Heart right ventricle (tissue), 16 donors: ENCODE results near the gene SYT15. TPM values are rescaled to one million over a fixed set of nuclear protein-coding genes. Genes with fewer than 3 reads are reported as not detected.

ENCODE experiments used
- ATAC-seq, 8 donors: fragments of 200-7000 bp; cut with Tn5 transposase; one replicate each; pipeline ENCODE4 v1.9.1; 2020; ENCODE audit warnings: mild to moderate bottlenecking in 8 of 8, moderate library complexity in 8 of 8, moderate number of reproducible peaks in 1 of 8
- DNase-seq, 2 donors: peaks; one replicate each; pipeline ENCODE4 v3.0.0-alpha.2; 2020
- H3K27ac ChIP-seq, 10 donors: fragments of 200-600 bp; sonication (generic) in 2 of 10; one replicate each; pipeline versions ENCODE4 v1.5.0 to v1.8.0; 2020 to 2022; ENCODE audit warnings: mild to moderate bottlenecking in 3 of 10
- H3K27me3 ChIP-seq, 7 donors: fragments of 200-600 bp; one replicate each; pipeline ENCODE4 v1.8.0; 2021 to 2022; ENCODE audit warnings: mild to moderate bottlenecking in 2 of 7
- H3K36me3 ChIP-seq, 9 donors: fragments of 200-600 bp; sonication (generic) in 1 of 9; one replicate each; pipeline versions ENCODE4 v1.5.0 to v1.8.0; 2020 to 2022; ENCODE audit warnings: mild to moderate bottlenecking in 2 of 9
- H3K4me1 ChIP-seq, 9 donors: fragments of 200-600 bp; sonication (generic) in 1 of 9; one replicate each; pipeline versions ENCODE4 v1.5.0 to v1.8.0; 2020 to 2022; ENCODE audit warnings: mild to moderate bottlenecking in 4 of 9
- H3K4me3 ChIP-seq, 10 donors: fragments of 200-600 bp; sonication (generic) in 2 of 10; one replicate each; pipeline versions ENCODE4 v1.5.0 to v1.8.0; 2020 to 2022; ENCODE audit warnings: mild to moderate bottlenecking in 7 of 10, moderate library complexity in 2 of 10
- H3K9me3 ChIP-seq, 11 donors: fragments of 200-600 bp in 10 of 11; sonication (generic) in 2 of 11; one replicate each; pipeline versions ENCODE4 v1.5.0 to v1.8.0; 2013 to 2022; ENCODE audit warnings: mild to moderate bottlenecking in 2 of 11, control low read depth in 1 of 11, moderate library complexity in 1 of 11
- WGBS, 2 donors: extraction: QIAGEN DNeasy Blood & Tissue Kit; methylation state at CpG; one replicate each; pipeline ENCODE4 v1.1.7; 2013; ENCODE audit warnings: inconsistent platforms in 1 of 2; 5-methylcytosine and 5-hydroxymethylcytosine counted together
- intact Hi-C, 10 donors: fragments of 100-400 bp; cut with DNase I; formaldehyde crosslinking; loops; one replicate each; pipeline versions ENCODE4 v1.11.1 to v1.14.2; 2022
- polyA plus RNA-seq, 2 donors: library from polyadenylated mRNA; stranded (reverse); fragments of 200-250 nt; gene quantifications; one replicate each; pipeline ENCODE4 v1.2.3, GENCODE V29; 2013
- total RNA-seq, 10 donors: library from RNA; stranded (reverse); fragmentation: NEBNext Ultra II Directional in 3 of 10; extraction: Animal tissue kit (Norgen Biotek cat#: 25700) in 3 of 10; gene quantifications; one replicate each; pipeline versions ENCODE4 v1.2.1 to v1.2.4, GENCODE V29; 2021 to 2023
- TF ChIP-seq, protein P1 (sequence below), 9 donors: fragments of 200-600 bp; sonication (generic) in 2 of 9; IDR thresholded peaks; one replicate each; pipeline versions ENCODE4 v1.5.0 to v1.8.0; 2021 to 2022; ENCODE audit warnings: antibody characterized with exemption in 9 of 9, mild to moderate bottlenecking in 5 of 9, moderate library complexity in 1 of 9
- donor health status: Arrhythmogenic right ventricular cardiomyopathy.
- donor health status: ischemic (EF 13 %, LVEDD 7.1; RV severe dilation, severe dysfunction).
- donor health status: healthy with polysubstance abuse.
- donor health status: DM: no; HTN: yes; CAD: no.
- donor health status: DM: no; HTN: no; CAD: no.
- donor health status: ischemic (EF 25% LVEDD 6.9; RV normal size, moderate dysfunction).
- donor health status: ischemic (EF 25% LVEDD 5.7; RV mildly dilated, moderate dysfunction).
- donor health status: healthy.
- donor health status: DM: yes; HTN: yes; CAD: no.
- donor health status: Ischemic cardiomyopathy.
- donor health status: ischemic (EF 35%, LVEDD 5.7; RV mildly dilated, moderate dysfunction).
- donor health status: nonischemic (EF 11% LVEDD 7.7; RV severe dilation, severe dysfunction).
- donor health status: DM: yes; HTN: yes; CAD: no.
- donor health status: PGD.
- donor health status: ischemic (EF 29% LVEDD 5.4; RV normal size, mild dysfunction).
- donor health status: nonischemic (EF 23%, LVEDD 6.1; RV moderate dilation, normal function).

SYT15 gene
- total and polyA plus RNA-seq, 12 donors = 0.87 to 4.1 (median 2.9) TPM

DNA sequence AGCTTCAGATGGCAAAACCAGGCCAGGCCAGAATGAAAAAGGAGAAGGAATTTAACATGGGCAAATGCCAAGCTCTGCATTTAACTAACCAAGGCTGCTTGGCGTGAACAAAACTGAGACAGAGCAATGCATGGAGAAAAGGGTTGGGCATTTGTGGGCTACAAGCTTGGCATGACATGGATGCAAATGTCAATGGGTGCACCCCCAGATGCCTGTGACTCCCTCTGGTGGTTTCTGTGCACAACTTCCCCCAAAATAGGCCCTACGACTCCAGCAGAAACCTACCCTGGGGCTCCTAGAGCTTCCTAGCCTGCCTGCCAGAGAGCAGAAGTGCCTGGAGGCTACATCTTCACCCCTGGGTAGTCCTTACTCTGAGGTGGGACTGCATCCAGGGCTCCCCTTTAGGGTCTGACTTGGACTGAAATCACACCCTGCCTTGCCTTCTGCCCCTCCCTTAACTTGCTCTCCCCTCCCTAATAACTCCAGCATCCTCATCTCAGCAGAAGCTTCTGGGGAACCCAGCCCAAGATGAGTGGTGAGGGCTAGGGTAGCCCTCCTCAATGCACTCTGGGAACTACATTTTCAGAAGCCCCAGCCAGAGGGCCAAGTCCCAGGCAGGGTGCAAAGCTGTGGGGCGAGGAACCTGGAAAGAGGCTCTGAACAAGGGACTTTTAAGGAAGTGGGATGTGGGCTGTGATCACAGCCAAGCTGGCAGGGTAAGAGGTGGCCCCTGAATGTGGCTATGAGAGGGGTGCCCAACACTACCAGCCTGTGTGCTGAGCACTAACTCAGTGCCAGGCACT is 33.7 kb upstream of the SYT15 start:
- WGBS, 2 donors = 68 to 70% methylated on average over 3 of the region's 3 CpGs
- Histone ChIP-seq H3K4me3 (no peak overlapping the region), H3K9me3 (no peaks in the 10 kb centered on the region), H3K27ac (no peak overlapping the region), H3K36me3 (no peaks in the 10 kb centered on the region), H3K4me1 (peaks cover 0 to 8% (median 4%) of the 10 kb centered on the region in 9 donors), H3K27me3 (peaks cover 0 to 85% (median 46%) of the 10 kb centered on the region in 7 donors)
- intact Hi-C loops = no loop called here
- no peak for ATAC-seq
- TF ChIP-seq, protein P1, sequence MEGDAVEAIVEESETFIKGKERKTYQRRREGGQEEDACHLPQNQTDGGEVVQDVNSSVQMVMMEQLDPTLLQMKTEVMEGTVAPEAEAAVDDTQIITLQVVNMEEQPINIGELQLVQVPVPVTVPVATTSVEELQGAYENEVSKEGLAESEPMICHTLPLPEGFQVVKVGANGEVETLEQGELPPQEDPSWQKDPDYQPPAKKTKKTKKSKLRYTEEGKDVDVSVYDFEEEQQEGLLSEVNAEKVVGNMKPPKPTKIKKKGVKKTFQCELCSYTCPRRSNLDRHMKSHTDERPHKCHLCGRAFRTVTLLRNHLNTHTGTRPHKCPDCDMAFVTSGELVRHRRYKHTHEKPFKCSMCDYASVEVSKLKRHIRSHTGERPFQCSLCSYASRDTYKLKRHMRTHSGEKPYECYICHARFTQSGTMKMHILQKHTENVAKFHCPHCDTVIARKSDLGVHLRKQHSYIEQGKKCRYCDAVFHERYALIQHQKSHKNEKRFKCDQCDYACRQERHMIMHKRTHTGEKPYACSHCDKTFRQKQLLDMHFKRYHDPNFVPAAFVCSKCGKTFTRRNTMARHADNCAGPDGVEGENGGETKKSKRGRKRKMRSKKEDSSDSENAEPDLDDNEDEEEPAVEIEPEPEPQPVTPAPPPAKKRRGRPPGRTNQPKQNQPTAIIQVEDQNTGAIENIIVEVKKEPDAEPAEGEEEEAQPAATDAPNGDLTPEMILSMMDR (IDR thresholded peaks at IDR 0.05) = peak in 3 of 9 donors; percentile 17 to 37 (median 20)
- DNase-seq = no peak

DNA sequence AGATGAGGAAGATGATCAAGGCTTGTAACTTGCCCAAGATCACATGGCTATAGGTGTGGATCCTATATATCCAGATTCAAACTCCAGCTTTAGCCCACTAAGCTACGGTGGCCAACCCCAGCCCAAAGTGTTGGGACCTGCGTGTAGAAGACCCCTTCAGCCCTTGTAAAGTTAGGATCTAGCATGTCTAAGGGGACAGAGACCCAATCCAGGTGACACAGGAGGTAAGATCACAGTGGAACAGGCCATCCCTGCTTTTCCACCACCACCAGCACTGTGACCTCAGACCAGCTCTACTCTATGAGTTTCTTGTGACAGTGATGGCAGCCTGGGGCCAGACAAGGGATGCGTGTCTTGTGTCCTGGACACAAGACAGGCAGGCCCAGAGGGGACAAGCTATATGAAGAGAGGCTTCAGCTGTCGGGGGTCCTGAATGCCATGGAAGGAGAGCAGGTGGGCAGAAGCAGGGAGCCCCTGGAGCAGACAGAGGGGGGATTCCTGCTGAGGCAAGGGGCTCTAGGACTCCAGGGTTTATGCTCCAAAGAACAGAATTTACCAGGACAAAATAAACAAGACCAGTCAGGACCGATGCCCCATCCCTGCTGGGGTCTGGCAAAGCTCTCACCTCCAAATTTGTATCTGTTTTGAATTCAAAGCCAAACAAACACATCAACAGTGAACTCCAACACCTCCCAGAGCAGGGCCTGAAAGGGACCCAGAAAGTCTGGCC is 32.9 kb upstream of the SYT15 start:
- H3K4me1 ChIP-seq = peaks cover 0 to 3% (median 2%) of the 10 kb centered on the region in 9 donors
- no peaks in the 10 kb centered on the region for H3K9me3 ChIP-seq
- H3K36me3 ChIP-seq = no peaks in the 10 kb centered on the region
- H3K27me3 ChIP-seq = peaks cover 0 to 85% (median 43%) of the 10 kb centered on the region in 7 donors
- ATAC-seq (no peak), DNase-seq (no peak)
- H3K4me3 ChIP-seq = no peak overlapping the region
- intact Hi-C loops = no loop called here
- TF ChIP-seq, protein P1 (IDR thresholded peaks at IDR 0.05) = no peak
- WGBS, 2 donors = 83 to 84% methylated on average over 5 of the region's 5 CpGs
- H3K27ac ChIP-seq = no peak overlapping the region

DNA sequence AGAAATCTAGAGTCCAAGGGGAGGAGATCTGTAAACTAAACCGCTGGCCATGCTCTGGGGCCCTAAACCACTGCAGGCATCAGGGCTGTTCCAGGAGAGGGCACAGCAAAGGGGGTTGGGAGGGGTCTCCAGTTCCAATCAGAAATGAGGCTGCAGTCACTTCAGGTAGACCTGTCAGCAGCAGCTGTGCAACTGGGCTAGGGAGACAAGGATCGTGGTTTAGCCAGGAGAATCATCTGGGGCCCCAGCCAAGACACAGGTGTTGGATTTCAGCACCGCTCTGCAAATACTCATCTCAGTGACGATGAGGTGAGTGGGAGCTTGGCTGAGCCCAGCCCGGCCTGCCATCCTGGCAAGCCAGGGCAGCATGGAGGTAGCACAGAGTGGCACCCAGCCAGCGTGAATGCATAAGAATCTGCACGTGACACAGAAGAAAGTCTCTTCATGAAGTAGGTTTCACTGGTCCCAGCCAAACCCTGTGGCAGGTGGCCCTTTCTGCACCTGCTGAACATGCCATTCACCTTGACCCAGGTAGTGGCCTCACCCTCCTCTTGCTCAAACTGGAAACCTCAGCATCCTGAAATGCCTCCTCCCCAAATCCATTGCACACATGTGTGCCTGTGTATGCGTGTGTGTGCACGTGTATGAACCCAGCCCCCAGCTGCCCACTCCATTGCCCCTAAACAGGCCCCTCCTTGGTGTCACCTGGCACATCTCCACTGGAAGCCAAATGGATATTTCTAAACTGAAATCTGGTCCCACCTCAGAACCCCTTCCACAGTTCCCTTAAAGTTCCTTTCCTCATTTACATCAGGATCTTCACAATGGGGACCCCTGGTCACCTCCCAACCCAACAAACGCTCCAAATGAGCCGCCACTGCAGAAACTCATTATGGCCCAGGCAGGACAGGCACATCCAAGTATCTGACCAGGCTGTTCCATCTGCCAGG is 32.1 kb upstream of the SYT15 start:
- Histone ChIP-seq H3K4me1 (no peaks in the 10 kb centered on the region), H3K9me3 (no peaks in the 10 kb centered on the region), H3K4me3 (no peak overlapping the region), H3K36me3 (no peaks in the 10 kb centered on the region), H3K27me3 (peaks cover 0 to 86% (median 40%) of the 10 kb centered on the region in 7 donors), H3K27ac (no peak overlapping the region)
- intact Hi-C loops = no loop called here
- 81 to 86% methylated on average over 11 of the region's 11 CpGs for WGBS, 2 donors
- DNase-seq (peak in 1 of 2 donors; percentile 3), ATAC-seq (no peak)
- TF ChIP-seq, protein P1 (IDR thresholded peaks at IDR 0.05) = no peak
